ENCODE data around the gene FBXO15. TPM values are rescaled to one million over a fixed set of nuclear protein-coding genes. Genes with fewer than 3 reads are reported as not detected.

Gene FBXO15
- total and polyA plus RNA-seq, 2 of the 13 experiments (the other 11 are each of a cell fraction or from before 2014, with no cell fraction given), result 0.09 to 0.12 TPM

GRCh38 chr18:74040459-74041332, 106.9 kb downstream of the FBXO15 start (continued):
- TF ChIP-seq MLXIP (CRISPR knock-in tag; IDR thresholded peaks at IDR 0.05; ENCODE audit: borderline replicate concordance) (no peak), E2F2 (CRISPR knock-in tag; IDR thresholded peaks at IDR 0.05; ENCODE audit: borderline replicate concordance) (no peak)

GRCh38 chr18:74040008-74040407, 107.6 kb downstream of the FBXO15 start:
- WGBS (ENCODE audit: low lambda C conversion rate), result 48% methylated on average over 4 of the region's 4 CpGs
- Histone ChIP-seq H3K36me3 (replicated peaks in 1 of 2; ENCODE audit: control insufficient read depth in 1 of 2, insufficient read depth in 2 of 2, low read length in 2 of 2) (no peaks in the 10 kb centered on the region), H3K9me3 (ENCODE audit: low read length) (no peaks in the 10 kb centered on the region), H4K20me1 (ENCODE audit: insufficient read depth, low read length) (no peaks in the 10 kb centered on the region), H3K27ac (ENCODE audit: extremely low read length, insufficient read depth, low read length) (no peak overlapping the region), H3K79me2 (ENCODE audit: insufficient read depth, low read length) (no peaks in the 10 kb centered on the region), H3K4me2 (ENCODE audit: low read depth, low read length) (no peak overlapping the region), H3K27me3 (ENCODE audit: control insufficient read depth in 1 of 2, insufficient read depth in 2 of 2, low read length in 2 of 2) (no peaks in the 10 kb centered on the region), H3K4me3 (replicated peaks in 1 of 3; ENCODE audit: insufficient read depth in 1 of 3, low read depth in 2 of 3, low read length in 3 of 3) (no peak overlapping the region), H3K9ac (ENCODE audit: insufficient read depth, low read depth, low read length) (no peak overlapping the region), H3K4me1 (ENCODE audit: insufficient read depth, low read length) (no peaks in the 10 kb centered on the region), H2AFZ (ENCODE audit: low read length) (no peak overlapping the region)
- intact Hi-C loops (cut with micrococcal nuclease; ENCODE audit: unreplicated experiment), result loop anchor here (1.0 to 5.0 kb wide), 2 partner anchors 77 to 302 kb away; no protein-coding TSS in a partner anchor
- POLR2A ChIA-PET, result no interaction called here
- in situ Hi-C loops (cut with HindIII; ENCODE audit: extremely low pct_ligation_motif_present, low pct_unique_long_range_greater_than_20kb), result no loop called here
- BruUV-seq (replicated peaks), result no TSS peak
- FAIRE-seq (no peak), DNase-seq (ENCODE audit: low spot score) (no peak), ATAC-seq (no peak)
- TF ChIP-seq JUND (CRISPR knock-in tag; IDR thresholded peaks at IDR 0.05) (no peak), CENPT (CRISPR knock-in tag; IDR thresholded peaks at IDR 0.05; ENCODE audit: low read depth) (no peak), ZNF570 (CRISPR knock-in tag; IDR thresholded peaks at IDR 0.05; ENCODE audit: borderline replicate concordance) (no peak), HNRNPL (IDR thresholded peaks at IDR 0.05; ENCODE audit: low read depth, low read length) (no peak), PBX2 (CRISPR knock-in tag; IDR thresholded peaks at IDR 0.05) (no peak), KLF13 (CRISPR knock-in tag; IDR thresholded peaks at IDR 0.05) (no peak), ZNF124 (CRISPR knock-in tag; IDR thresholded peaks at IDR 0.05) (no peak), ZMAT3 (CRISPR knock-in tag; conservative IDR thresholded peaks at IDR 0.05) (no peak), MATR3 (CRISPR knock-in tag; IDR thresholded peaks at IDR 0.05) (no peak)
- CTCF ChIA-PET (ENCODE audit: low intra/inter-chr PET ratio, low total read pairs), result interaction anchor here (1.4 to 1.7 kb wide), 2 partner anchors 77 to 302 kb away, joined by 4 to 6 read pairs; no protein-coding TSS in a partner anchor
